HepG2 (cell line): ENCODE measurements around the gene LY6G5B. TPM values are rescaled to one million over a fixed set of nuclear protein-coding genes. Genes with fewer than 3 reads are reported as not detected.

Source experiments
- CBX1 ChIP-seq: IDR thresholded peaks from one replicate; pipeline ENCODE4 v1.6.1; 2016; ENCODE audit warnings: antibody characterized with exemption, low read depth
- HNF4A ChIP-seq: sonication (generic); formaldehyde crosslinking; IDR thresholded peaks from 2 replicates; pipeline ENCODE4 v1.4.0; 2020; ENCODE audit warnings: missing genetic modification reagents
- HNRNPH1 ChIP-seq: fragments of 200-400 bp; formaldehyde crosslinking; optimal IDR thresholded peaks from 2 replicates; pipeline ENCODE3; 2017; ENCODE audit warnings: mild to moderate bottlenecking, low read depth, low read length
- MBNL3 ChIP-seq: fragments of 250-450 bp; sonication (Bioruptor Pico); conservative IDR thresholded peaks from 2 replicates; pipeline ENCODE4 v1.8.0; 2022; ENCODE audit warnings: mild to moderate bottlenecking, inconsistent platforms
- MTF2 ChIP-seq: sonication (generic); formaldehyde crosslinking; IDR thresholded peaks from 2 replicates; pipeline ENCODE4 v1.5.0; 2020; ENCODE audit warnings: missing genetic modification reagents, borderline replicate concordance
- RBM22 ChIP-seq: fragments of 200-400 bp; formaldehyde crosslinking; optimal IDR thresholded peaks from 2 replicates; pipeline ENCODE3; 2017; ENCODE audit warnings: mild to moderate bottlenecking, low read length, moderate library complexity
- SMARCE1 ChIP-seq: fragments of 450-650 bp; IDR thresholded peaks from 2 replicates; pipeline ENCODE4 v1.6.1; 2017; ENCODE audit warnings: borderline replicate concordance
- TBX2 ChIP-seq: sonication (generic); formaldehyde crosslinking; IDR thresholded peaks from 2 replicates; pipeline ENCODE4 v1.5.0; 2020; ENCODE audit warnings: missing genetic modification reagents, mild to moderate bottlenecking, borderline replicate concordance
- TEAD2 ChIP-seq: sonication (generic); formaldehyde crosslinking; IDR thresholded peaks from 2 replicates; pipeline ENCODE4 v1.9.0; 2021; ENCODE audit warnings: missing genetic modification reagents
- TMF1 ChIP-seq: sonication (generic); formaldehyde crosslinking; IDR thresholded peaks from 2 replicates; pipeline ENCODE4 v1.8.1; 2022; ENCODE audit warnings: low read depth, missing genetic modification reagents
- ZBTB38 ChIP-seq: sonication (generic); formaldehyde crosslinking; IDR thresholded peaks from 2 replicates; pipeline ENCODE4 v1.5.1; 2020; ENCODE audit warnings: mild to moderate bottlenecking, missing genetic modification reagents
- ZNF652 ChIP-seq: IDR thresholded peaks from 2 replicates; pipeline ENCODE4 v1.6.1; 2016; ENCODE audit warnings: low read depth, borderline replicate concordance
- ZNF747 ChIP-seq: sonication (generic); formaldehyde crosslinking; IDR thresholded peaks from 2 replicates; pipeline ENCODE4 v1.8.1; 2023; ENCODE audit warnings: missing genetic modification reagents, mild to moderate bottlenecking, borderline replicate concordance
- ZNF788 ChIP-seq: sonication (generic); formaldehyde crosslinking; IDR thresholded peaks from 2 replicates; pipeline ENCODE4 v1.5.0; 2020; ENCODE audit warnings: mild to moderate bottlenecking, missing genetic modification reagents, borderline replicate concordance
- polyA plus RNA-seq, 8 experiments: library from polyadenylated mRNA; depleted of rRNA in 3 of 8; stranded (reverse) in 7 of 8; unstranded in 1 of 8; fragments of >200 nt; fragmentation: Illumina TruSeq in 4 of 8; extraction: Trizol in 4 of 8; gene quantifications; 2 replicates each; pipeline versions ENCODE4 v1.2.1 to v1.2.3, GENCODE V29; 2011 to 2016; ENCODE audit warnings: low read depth in 4 of 8, missing spikeins in 1 of 8, mixed read lengths in 1 of 8; ENCODE audit not compliant: insufficient read depth in 1 of 8
- total RNA-seq, 5 experiments: library from RNA; depleted of rRNA; stranded (reverse); fragments of >200 nt; fragmentation: Illumina TruSeq; extraction: Trizol; gene quantifications; 2 replicates each; pipeline ENCODE4 v1.2.3, GENCODE V29; 2016; ENCODE audit warnings: low read depth in 1 of 5
- TF ChIP-seq, protein P1 (sequence below): sonication (generic); formaldehyde crosslinking; IDR thresholded peaks from 2 replicates; pipeline ENCODE4 v1.4.0; 2020; ENCODE audit warnings: mild to moderate bottlenecking, missing genetic modification reagents
- TF ChIP-seq, protein P2 (sequence below): sonication (generic); formaldehyde crosslinking; IDR thresholded peaks from 2 replicates; pipeline ENCODE4 v1.5.0; 2020; ENCODE audit warnings: missing genetic modification reagents
- TF ChIP-seq, protein P3 (sequence below): sonication (generic); formaldehyde crosslinking; IDR thresholded peaks from 2 replicates; pipeline ENCODE4 v1.5.1; 2020; ENCODE audit warnings: mild to moderate bottlenecking, moderate library complexity, missing genetic modification reagents
- TF ChIP-seq, protein P4 (sequence below): sonication (generic); formaldehyde crosslinking; IDR thresholded peaks from 2 replicates; pipeline ENCODE4 v1.4.0; 2020; ENCODE audit warnings: mild to moderate bottlenecking, missing genetic modification reagents
- TF ChIP-seq, protein P5 (sequence below): sonication (generic); formaldehyde crosslinking; IDR thresholded peaks from 2 replicates; pipeline ENCODE4 v1.5.1; 2020; ENCODE audit warnings: mild to moderate bottlenecking, missing genetic modification reagents, borderline replicate concordance

LY6G5B gene
- total and polyA plus RNA-seq, 2 of the 13 experiments (the other 11 are each of a cell fraction or from before 2014, with no cell fraction given): 7.8 to 15.7 TPM

GRCh38 chr6:31663961-31664789, 5.6 kb upstream of the LY6G5B start (continued):
- TF ChIP-seq, protein P1, sequence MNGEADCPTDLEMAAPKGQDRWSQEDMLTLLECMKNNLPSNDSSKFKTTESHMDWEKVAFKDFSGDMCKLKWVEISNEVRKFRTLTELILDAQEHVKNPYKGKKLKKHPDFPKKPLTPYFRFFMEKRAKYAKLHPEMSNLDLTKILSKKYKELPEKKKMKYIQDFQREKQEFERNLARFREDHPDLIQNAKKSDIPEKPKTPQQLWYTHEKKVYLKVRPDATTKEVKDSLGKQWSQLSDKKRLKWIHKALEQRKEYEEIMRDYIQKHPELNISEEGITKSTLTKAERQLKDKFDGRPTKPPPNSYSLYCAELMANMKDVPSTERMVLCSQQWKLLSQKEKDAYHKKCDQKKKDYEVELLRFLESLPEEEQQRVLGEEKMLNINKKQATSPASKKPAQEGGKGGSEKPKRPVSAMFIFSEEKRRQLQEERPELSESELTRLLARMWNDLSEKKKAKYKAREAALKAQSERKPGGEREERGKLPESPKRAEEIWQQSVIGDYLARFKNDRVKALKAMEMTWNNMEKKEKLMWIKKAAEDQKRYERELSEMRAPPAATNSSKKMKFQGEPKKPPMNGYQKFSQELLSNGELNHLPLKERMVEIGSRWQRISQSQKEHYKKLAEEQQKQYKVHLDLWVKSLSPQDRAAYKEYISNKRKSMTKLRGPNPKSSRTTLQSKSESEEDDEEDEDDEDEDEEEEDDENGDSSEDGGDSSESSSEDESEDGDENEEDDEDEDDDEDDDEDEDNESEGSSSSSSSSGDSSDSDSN (CRISPR knock-in tag): peak; percentile 62
- no peak for TF ChIP-seq TMF1 (CRISPR knock-in tag)
- no peak for TF ChIP-seq ZNF788
- TF ChIP-seq SMARCE1: no peak
- TF ChIP-seq CBX1: no peak
- TF ChIP-seq RBM22: peak; percentile 68
- peak; percentile 74 for TF ChIP-seq ZBTB38 (CRISPR knock-in tag)
- TF ChIP-seq, protein P2, sequence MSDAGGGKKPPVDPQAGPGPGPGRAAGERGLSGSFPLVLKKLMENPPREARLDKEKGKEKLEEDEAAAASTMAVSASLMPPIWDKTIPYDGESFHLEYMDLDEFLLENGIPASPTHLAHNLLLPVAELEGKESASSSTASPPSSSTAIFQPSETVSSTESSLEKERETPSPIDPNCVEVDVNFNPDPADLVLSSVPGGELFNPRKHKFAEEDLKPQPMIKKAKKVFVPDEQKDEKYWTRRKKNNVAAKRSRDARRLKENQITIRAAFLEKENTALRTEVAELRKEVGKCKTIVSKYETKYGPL (CRISPR knock-in tag): 0 out of 2 replicates have a peak, but pooled peaks have one; percentile 44
- TF ChIP-seq ZNF652: no peak
- no peak for TF ChIP-seq MBNL3 (CRISPR knock-in tag)
- TF ChIP-seq TBX2 (CRISPR knock-in tag): no peak
- 0 out of 2 replicates have a peak, but pooled peaks have one; percentile 42 for TF ChIP-seq TEAD2
- TF ChIP-seq HNF4A (CRISPR knock-in tag): peak; percentile 72
- TF ChIP-seq, protein P3, sequence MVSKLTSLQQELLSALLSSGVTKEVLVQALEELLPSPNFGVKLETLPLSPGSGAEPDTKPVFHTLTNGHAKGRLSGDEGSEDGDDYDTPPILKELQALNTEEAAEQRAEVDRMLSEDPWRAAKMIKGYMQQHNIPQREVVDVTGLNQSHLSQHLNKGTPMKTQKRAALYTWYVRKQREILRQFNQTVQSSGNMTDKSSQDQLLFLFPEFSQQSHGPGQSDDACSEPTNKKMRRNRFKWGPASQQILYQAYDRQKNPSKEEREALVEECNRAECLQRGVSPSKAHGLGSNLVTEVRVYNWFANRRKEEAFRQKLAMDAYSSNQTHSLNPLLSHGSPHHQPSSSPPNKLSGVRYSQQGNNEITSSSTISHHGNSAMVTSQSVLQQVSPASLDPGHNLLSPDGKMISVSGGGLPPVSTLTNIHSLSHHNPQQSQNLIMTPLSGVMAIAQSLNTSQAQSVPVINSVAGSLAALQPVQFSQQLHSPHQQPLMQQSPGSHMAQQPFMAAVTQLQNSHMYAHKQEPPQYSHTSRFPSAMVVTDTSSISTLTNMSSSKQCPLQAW (CRISPR knock-in tag): 0 out of 2 replicates have a peak, but pooled peaks have one; percentile 11
- no peak for TF ChIP-seq MTF2 (CRISPR knock-in tag)
- no peak for TF ChIP-seq ZNF747 (CRISPR knock-in tag)
- TF ChIP-seq HNRNPH1: peak; percentile 76
- TF ChIP-seq, protein P4, sequence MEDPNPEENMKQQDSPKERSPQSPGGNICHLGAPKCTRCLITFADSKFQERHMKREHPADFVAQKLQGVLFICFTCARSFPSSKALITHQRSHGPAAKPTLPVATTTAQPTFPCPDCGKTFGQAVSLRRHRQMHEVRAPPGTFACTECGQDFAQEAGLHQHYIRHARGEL (CRISPR knock-in tag): no peak
- TF ChIP-seq, protein P5, sequence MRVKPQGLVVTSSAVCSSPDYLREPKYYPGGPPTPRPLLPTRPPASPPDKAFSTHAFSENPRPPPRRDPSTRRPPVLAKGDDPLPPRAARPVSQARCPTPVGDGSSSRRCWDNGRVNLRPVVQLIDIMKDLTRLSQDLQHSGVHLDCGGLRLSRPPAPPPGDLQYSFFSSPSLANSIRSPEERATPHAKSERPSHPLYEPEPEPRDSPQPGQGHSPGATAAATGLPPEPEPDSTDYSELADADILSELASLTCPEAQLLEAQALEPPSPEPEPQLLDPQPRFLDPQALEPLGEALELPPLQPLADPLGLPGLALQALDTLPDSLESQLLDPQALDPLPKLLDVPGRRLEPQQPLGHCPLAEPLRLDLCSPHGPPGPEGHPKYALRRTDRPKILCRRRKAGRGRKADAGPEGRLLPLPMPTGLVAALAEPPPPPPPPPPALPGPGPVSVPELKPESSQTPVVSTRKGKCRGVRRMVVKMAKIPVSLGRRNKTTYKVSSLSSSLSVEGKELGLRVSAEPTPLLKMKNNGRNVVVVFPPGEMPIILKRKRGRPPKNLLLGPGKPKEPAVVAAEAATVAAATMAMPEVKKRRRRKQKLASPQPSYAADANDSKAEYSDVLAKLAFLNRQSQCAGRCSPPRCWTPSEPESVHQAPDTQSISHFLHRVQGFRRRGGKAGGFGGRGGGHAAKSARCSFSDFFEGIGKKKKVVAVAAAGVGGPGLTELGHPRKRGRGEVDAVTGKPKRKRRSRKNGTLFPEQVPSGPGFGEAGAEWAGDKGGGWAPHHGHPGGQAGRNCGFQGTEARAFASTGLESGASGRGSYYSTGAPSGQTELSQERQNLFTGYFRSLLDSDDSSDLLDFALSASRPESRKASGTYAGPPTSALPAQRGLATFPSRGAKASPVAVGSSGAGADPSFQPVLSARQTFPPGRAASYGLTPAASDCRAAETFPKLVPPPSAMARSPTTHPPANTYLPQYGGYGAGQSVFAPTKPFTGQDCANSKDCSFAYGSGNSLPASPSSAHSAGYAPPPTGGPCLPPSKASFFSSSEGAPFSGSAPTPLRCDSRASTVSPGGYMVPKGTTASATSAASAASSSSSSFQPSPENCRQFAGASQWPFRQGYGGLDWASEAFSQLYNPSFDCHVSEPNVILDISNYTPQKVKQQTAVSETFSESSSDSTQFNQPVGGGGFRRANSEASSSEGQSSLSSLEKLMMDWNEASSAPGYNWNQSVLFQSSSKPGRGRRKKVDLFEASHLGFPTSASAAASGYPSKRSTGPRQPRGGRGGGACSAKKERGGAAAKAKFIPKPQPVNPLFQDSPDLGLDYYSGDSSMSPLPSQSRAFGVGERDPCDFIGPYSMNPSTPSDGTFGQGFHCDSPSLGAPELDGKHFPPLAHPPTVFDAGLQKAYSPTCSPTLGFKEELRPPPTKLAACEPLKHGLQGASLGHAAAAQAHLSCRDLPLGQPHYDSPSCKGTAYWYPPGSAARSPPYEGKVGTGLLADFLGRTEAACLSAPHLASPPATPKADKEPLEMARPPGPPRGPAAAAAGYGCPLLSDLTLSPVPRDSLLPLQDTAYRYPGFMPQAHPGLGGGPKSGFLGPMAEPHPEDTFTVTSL (CRISPR knock-in tag): 0 out of 2 replicates have a peak, but pooled peaks have one; percentile 4
